T-helper 17 cell (primary cell): Measurements from ENCODE around the gene PGBD5. TPM values are rescaled to one million over a fixed set of nuclear protein-coding genes. Genes with fewer than 3 reads are reported as not detected.
A peak's percentile ranks its signal among the peaks of the same experiment; 100 is the strongest.

Source experiments
- ATAC-seq: fragments of 150-1000 bp; cut with Tn5 transposase; 2 replicates; pipeline ENCODE4 v1.10.0; 2021; ENCODE audit warnings: mild to moderate bottlenecking, moderate library complexity
- DNase-seq, 3 donors: peaks; one replicate each; pipeline versions ENCODE4 v3.0.0 to v3.0.0-alpha.2; 2020 to 2021
- H3K9me3 ChIP-seq: one replicate; pipeline ENCODE4 v1.7.0; 2013; ENCODE audit warnings: low read length, mild to moderate bottlenecking; ENCODE audit not compliant: control insufficient read depth, poor library complexity, severe bottlenecking
- H3K27ac Mint-ChIP-seq: one replicate; pipeline ENCODE4 v1.8.0; 2022; ENCODE audit warnings: mild to moderate bottlenecking, moderate library complexity, mixed read lengths
- H3K27me3 Mint-ChIP-seq: one replicate; pipeline ENCODE4 v1.8.0; 2022; ENCODE audit warnings: mixed read lengths
- H3K36me3 Mint-ChIP-seq: one replicate; pipeline ENCODE4 v1.8.0; 2022; ENCODE audit warnings: low read depth, mixed read lengths
- H3K4me1 Mint-ChIP-seq: one replicate; pipeline ENCODE4 v1.8.0; 2022; ENCODE audit warnings: mild to moderate bottlenecking, mixed read lengths
- H3K4me3 Mint-ChIP-seq: one replicate; pipeline ENCODE4 v1.8.0; 2022; ENCODE audit warnings: mild to moderate bottlenecking, moderate library complexity, mixed read lengths
- total RNA-seq, 4 donors: library from RNA in 2 of 4; stranded (reverse) in 2 of 4; gene quantifications; one replicate each; pipeline ENCODE4 v1.2.3 and lab custom pipeline; 2022 to 2026

The PGBD5 gene
- total RNA-seq, 2 donors from 2014 or later, result not detected

DNA sequence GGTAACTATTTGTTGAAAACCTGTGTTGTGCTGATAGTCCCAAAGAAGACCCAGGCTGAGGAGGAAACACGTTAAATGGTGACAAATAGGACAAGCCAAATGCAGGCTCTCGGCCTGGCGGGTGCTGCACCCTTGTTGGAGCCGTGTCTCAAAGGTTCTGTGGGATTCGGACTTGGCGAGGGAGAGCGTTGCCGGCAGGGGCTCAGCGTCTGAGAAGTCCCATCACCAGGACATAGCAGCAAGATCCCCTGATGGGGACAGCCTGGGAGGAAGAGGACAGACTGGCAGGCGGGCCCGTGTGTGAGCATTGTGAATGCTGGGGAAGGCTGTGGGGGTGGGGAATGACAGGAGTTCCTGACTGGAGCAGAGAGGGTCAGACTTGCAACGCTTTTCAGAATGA is 142.5 kb downstream of the PGBD5 start:
- Mint-ChIP-seq H3K36me3 (no peaks in the 10 kb centered on the region), H3K27ac (no peak overlapping the region), H3K4me1 (peaks cover 5% of the 10 kb centered on the region), H3K4me3 (no peak overlapping the region), H3K27me3 (no peaks in the 10 kb centered on the region)
- ATAC-seq, result no peak
- DNase-seq, result no peak
- no peaks in the 10 kb centered on the region for H3K9me3 ChIP-seq

GRCh38 chr1:230282157-230282556 is 144.0 kb downstream of the PGBD5 start:
- no peaks in the 10 kb centered on the region for H3K9me3 ChIP-seq
- Mint-ChIP-seq H3K4me3 (no peak overlapping the region), H3K4me1 (peaks cover 6% of the 10 kb centered on the region), H3K36me3 (no peaks in the 10 kb centered on the region), H3K27me3 (no peaks in the 10 kb centered on the region), H3K27ac (peak overlapping the region; percentile 53)
- ATAC-seq (no peak), DNase-seq (no peak)

GRCh38 chr1:230281556-230281955 is 144.6 kb downstream of the PGBD5 start:
- no peak for ATAC-seq
- DNase-seq, result no peak
- Mint-ChIP-seq H3K4me3 (peak overlapping the region; percentile 25), H3K36me3 (no peaks in the 10 kb centered on the region), H3K27me3 (no peaks in the 10 kb centered on the region), H3K4me1 (peaks cover 6% of the 10 kb centered on the region), H3K27ac (peak overlapping the region; percentile 53)
- no peaks in the 10 kb centered on the region for H3K9me3 ChIP-seq

- no peak overlapping the region for H3K4me3 Mint-ChIP-seq
- DNase-seq (no peak), ATAC-seq (no peak)
- H3K9me3 ChIP-seq, result no peaks in the 10 kb centered on the region
- H3K27ac Mint-ChIP-seq, result peak overlapping the region; percentile 53
- H3K4me1 Mint-ChIP-seq, result peaks cover 6% of the 10 kb centered on the region
- no peaks in the 10 kb centered on the region for H3K36me3 Mint-ChIP-seq
- H3K27me3 Mint-ChIP-seq, result no peaks in the 10 kb centered on the region
Measured at GRCh38 chr1:230280906-230281413, 145.2 kb downstream of the PGBD5 start.

- Mint-ChIP-seq H3K4me1 (peaks cover 6% of the 10 kb centered on the region), H3K27me3 (no peaks in the 10 kb centered on the region), H3K4me3 (no peak overlapping the region), H3K27ac (no peak overlapping the region), H3K36me3 (no peaks in the 10 kb centered on the region)
- no peaks in the 10 kb centered on the region for H3K9me3 ChIP-seq
- no peak for ATAC-seq
- no peak for DNase-seq
Measured at GRCh38 chr1:230280054-230280795, 145.9 kb downstream of the PGBD5 start.

DNA sequence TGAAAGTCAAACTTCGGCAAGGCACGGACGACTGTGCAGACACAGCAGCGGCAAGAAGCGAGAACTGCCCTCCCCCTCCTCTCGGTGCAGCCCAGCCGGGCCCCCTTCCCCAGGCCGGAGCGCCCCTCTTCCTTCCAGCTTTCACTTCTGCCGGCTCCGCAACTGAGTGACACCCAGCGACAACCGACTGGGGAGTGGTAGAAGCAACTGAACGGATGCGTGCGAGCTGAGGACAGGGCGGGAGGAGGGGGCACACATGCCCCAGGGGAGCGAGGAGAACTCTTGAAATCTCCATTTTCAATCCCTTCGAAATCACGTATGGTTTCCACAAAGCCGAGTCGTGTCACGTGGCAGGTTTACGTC is 146.6 kb downstream of the PGBD5 start:
- H3K9me3 ChIP-seq, result no peaks in the 10 kb centered on the region
- ATAC-seq (no peak), DNase-seq (no peak)
- Mint-ChIP-seq H3K27me3 (no peaks in the 10 kb centered on the region), H3K4me1 (peaks cover 6% of the 10 kb centered on the region), H3K4me3 (no peak overlapping the region), H3K27ac (no peak overlapping the region), H3K36me3 (no peaks in the 10 kb centered on the region)

- Mint-ChIP-seq H3K4me3 (peak overlapping the region; percentile 33), H3K36me3 (no peaks in the 10 kb centered on the region), H3K27ac (peak overlapping the region; percentile 21), H3K4me1 (peaks cover 6% of the 10 kb centered on the region), H3K27me3 (no peaks in the 10 kb centered on the region)
- no peaks in the 10 kb centered on the region for H3K9me3 ChIP-seq
- ATAC-seq (no peak), DNase-seq (no peak)
Measured at GRCh38 chr1:230278871-230279582, 147.1 kb downstream of the PGBD5 start.

DNA sequence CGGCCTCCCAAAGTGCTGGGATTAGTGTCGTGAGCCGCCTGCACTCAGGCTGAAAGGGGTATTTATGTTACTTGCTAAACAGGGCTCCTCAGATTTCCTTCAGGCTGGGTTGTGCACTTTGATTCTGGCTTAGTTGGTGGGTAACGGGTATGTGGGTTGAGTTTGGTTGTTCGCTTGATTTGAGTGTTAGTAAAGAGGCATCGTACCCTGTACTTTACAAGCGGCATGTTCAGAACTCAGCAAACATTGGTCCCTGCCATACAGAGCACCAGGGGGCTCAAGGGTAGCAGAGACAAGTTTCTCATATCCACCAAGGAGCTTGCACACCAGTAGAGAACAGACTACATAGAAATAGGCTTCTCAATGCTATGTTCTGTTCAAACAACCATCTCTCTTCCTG is 147.8 kb downstream of the PGBD5 start:
- H3K4me3 Mint-ChIP-seq, result no peak overlapping the region

GRCh38 chr1:230277201-230278025 is 148.7 kb downstream of the PGBD5 start:
- H3K4me3 Mint-ChIP-seq, result no peak overlapping the region
- ATAC-seq (no peak), DNase-seq (no peak)
- no peak overlapping the region for H3K27ac Mint-ChIP-seq
- peaks cover 12% of the 10 kb centered on the region for H3K4me1 Mint-ChIP-seq
- no peaks in the 10 kb centered on the region for H3K9me3 ChIP-seq
- no peaks in the 10 kb centered on the region for H3K27me3 Mint-ChIP-seq
- no peaks in the 10 kb centered on the region for H3K36me3 Mint-ChIP-seq

More for the DNA sequence above, 147.8 kb downstream of the PGBD5 start:
- no peaks in the 10 kb centered on the region for H3K27me3 Mint-ChIP-seq
- ATAC-seq (no peak), DNase-seq (no peak)
- H3K36me3 Mint-ChIP-seq, result no peaks in the 10 kb centered on the region
- peaks cover 6% of the 10 kb centered on the region for H3K4me1 Mint-ChIP-seq
- H3K27ac Mint-ChIP-seq, result peak overlapping the region; percentile 21
- no peaks in the 10 kb centered on the region for H3K9me3 ChIP-seq

DNA sequence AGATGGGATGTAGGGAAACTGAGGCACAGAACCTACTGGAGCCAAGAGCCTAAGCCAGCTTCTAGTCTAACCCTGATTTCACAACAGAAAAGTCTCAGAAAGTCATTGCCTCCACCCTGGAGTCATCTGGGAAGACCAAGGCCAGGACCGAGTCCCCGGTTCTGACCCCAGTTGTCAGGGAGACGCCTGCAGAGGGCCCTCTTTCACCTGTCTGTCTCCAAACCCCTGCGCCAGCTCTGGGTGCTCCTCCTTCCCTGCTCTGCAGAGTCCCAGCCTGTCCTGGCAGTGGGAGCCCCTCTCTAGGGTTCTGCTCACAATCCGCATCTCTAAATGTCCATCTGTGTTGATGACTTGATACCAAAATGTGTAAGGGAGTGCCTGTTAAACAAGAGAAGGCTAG is 149.7 kb downstream of the PGBD5 start:
- Mint-ChIP-seq H3K4me3 (no peak overlapping the region), H3K4me1 (peaks cover 12% of the 10 kb centered on the region), H3K36me3 (no peaks in the 10 kb centered on the region)

DNA sequence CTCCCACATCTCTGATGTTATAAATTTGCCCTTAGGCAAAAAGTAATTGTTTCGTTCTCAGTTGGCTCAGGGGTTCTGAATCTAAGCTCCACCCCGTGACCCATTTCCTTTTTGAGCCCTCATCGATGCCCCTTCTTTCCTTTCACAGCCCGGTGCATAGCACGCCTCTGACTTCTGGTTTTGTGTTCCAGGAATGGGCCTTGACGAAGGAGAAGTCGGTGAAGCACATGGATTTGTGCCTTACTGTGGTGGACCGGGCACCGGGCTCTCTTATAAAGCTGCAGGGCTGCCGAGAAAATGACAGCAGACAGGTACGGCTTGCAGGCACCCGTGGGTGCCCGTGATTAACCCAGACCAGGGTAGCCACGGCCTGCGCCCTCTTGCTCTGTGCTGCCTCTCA is 151.9 kb downstream of the PGBD5 start:
- ATAC-seq, result no peak
- no peak for DNase-seq
- H3K27ac Mint-ChIP-seq, result peak overlapping the region; percentile 43
- H3K4me3 Mint-ChIP-seq, result peak overlapping the region; percentile 58
- H3K27me3 Mint-ChIP-seq, result no peaks in the 10 kb centered on the region
- no peaks in the 10 kb centered on the region for H3K9me3 ChIP-seq
- H3K4me1 Mint-ChIP-seq, result peaks cover 16% of the 10 kb centered on the region
- no peaks in the 10 kb centered on the region for H3K36me3 Mint-ChIP-seq

More for the DNA sequence above, 149.7 kb downstream of the PGBD5 start:
- no peak for ATAC-seq
- no peaks in the 10 kb centered on the region for H3K9me3 ChIP-seq
- DNase-seq, result no peak
- no peak overlapping the region for H3K27ac Mint-ChIP-seq
- no peaks in the 10 kb centered on the region for H3K27me3 Mint-ChIP-seq

- ATAC-seq, result no peak
- H3K27me3 Mint-ChIP-seq, result no peaks in the 10 kb centered on the region
- H3K4me3 Mint-ChIP-seq, result no peak overlapping the region
- no peaks in the 10 kb centered on the region for H3K36me3 Mint-ChIP-seq
- H3K27ac Mint-ChIP-seq, result peak overlapping the region; percentile 41
- DNase-seq, result no peak
- peaks cover 16% of the 10 kb centered on the region for H3K4me1 Mint-ChIP-seq
- H3K9me3 ChIP-seq, result no peaks in the 10 kb centered on the region
Measured at GRCh38 chr1:230273141-230273710, 152.9 kb downstream of the PGBD5 start.

DNA sequence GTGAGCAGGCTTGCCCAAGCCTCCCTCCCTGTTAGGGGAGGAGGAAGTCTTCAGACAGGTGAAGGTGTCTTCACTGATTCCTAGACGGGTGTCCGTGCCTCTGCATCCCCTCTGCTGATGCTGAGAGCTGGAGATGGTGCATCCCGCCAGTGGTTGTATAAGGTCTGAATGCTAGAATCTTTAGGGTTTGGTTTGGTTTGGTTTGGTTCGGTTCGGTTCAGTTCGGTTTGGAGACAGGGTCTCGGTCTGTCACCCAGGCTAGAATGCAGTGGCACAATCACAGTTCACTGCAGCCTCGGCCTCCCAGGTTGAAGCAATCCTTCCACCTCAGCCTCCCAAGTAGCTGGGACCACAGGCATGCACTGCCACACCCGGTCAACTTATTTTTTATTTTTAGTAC is 153.6 kb downstream of the PGBD5 start:
- H3K36me3 Mint-ChIP-seq, result no peaks in the 10 kb centered on the region
- H3K4me3 Mint-ChIP-seq, result no peak overlapping the region
- ATAC-seq (no peak), DNase-seq (no peak)
- H3K9me3 ChIP-seq, result no peaks in the 10 kb centered on the region
- H3K4me1 Mint-ChIP-seq, result peaks cover 16% of the 10 kb centered on the region
- peak overlapping the region; percentile 41 for H3K27ac Mint-ChIP-seq
- H3K27me3 Mint-ChIP-seq, result no peaks in the 10 kb centered on the region
